HepG2 (cell line): Measurements from ENCODE around the gene DNAJC11. TPM values are rescaled to one million over a fixed set of nuclear protein-coding genes. Genes with fewer than 3 reads are reported as not detected.

Experiments used
- BCL6 ChIP-seq: IDR thresholded peaks from 2 replicates; pipeline ENCODE4 v1.6.1; 2016; ENCODE audit warnings: missing genetic modification reagents, missing compliant biosample characterization
- CEBPG ChIP-seq: IDR thresholded peaks from 2 replicates; pipeline ENCODE4 v1.6.1; 2016
- EEA1 ChIP-seq: sonication (generic); formaldehyde crosslinking; IDR thresholded peaks from 2 replicates; pipeline ENCODE4 v1.5.1; 2020; ENCODE audit warnings: mild to moderate bottlenecking, missing genetic modification reagents, borderline replicate concordance
- ESRRA ChIP-seq: sonication (generic); formaldehyde crosslinking; IDR thresholded peaks from 2 replicates; pipeline ENCODE4 v1.5.1; 2020; ENCODE audit warnings: mild to moderate bottlenecking, low read depth, missing genetic modification reagents
- GATAD1 ChIP-seq: IDR thresholded peaks from 2 replicates; pipeline ENCODE4 v1.6.1; 2016; ENCODE audit warnings: missing genetic modification reagents, missing compliant biosample characterization
- KAT2B ChIP-seq: fragments of 150-350 bp; IDR thresholded peaks from 2 replicates; pipeline ENCODE4 v1.6.1; 2014; ENCODE audit warnings: low read depth, low read length, borderline replicate concordance
- KLF9 ChIP-seq: IDR thresholded peaks from 2 replicates; pipeline ENCODE4 v1.6.1; 2016; ENCODE audit warnings: low read depth
- MAF1 ChIP-seq: sonication (generic); formaldehyde crosslinking; IDR thresholded peaks from 2 replicates; pipeline ENCODE4 v1.5.0; 2020; ENCODE audit warnings: missing genetic modification reagents, borderline replicate concordance
- MEIS2 ChIP-seq: sonication (generic); formaldehyde crosslinking; IDR thresholded peaks from 2 replicates; pipeline ENCODE4 v1.9.0; 2021; ENCODE audit warnings: mild to moderate bottlenecking, missing genetic modification reagents
- RAD51 ChIP-seq: fragments of 450-650 bp; IDR thresholded peaks from 2 replicates; pipeline ENCODE4 v1.6.1; 2016; ENCODE audit warnings: borderline replicate concordance
- RFXAP ChIP-seq: sonication (generic); formaldehyde crosslinking; IDR thresholded peaks from 2 replicates; pipeline ENCODE4 v1.4.0; 2020; ENCODE audit warnings: missing genetic modification reagents, borderline replicate concordance
- SMYD3 ChIP-seq: sonication (generic); formaldehyde crosslinking; IDR thresholded peaks from 2 replicates; pipeline ENCODE4 v1.8.1; 2023; ENCODE audit warnings: mild to moderate bottlenecking, missing genetic modification reagents
- THAP11 ChIP-seq: IDR thresholded peaks from 2 replicates; pipeline ENCODE4 v1.6.1; 2016; ENCODE audit warnings: missing biosample characterization, missing genetic modification reagents
- THYN1 ChIP-seq: sonication (generic); formaldehyde crosslinking; IDR thresholded peaks from 2 replicates; pipeline ENCODE4 v1.8.1; 2023; ENCODE audit warnings: low read depth, mild to moderate bottlenecking, moderate library complexity, missing genetic modification reagents, borderline replicate concordance
- ZIK1 ChIP-seq: sonication (generic); formaldehyde crosslinking; IDR thresholded peaks from 2 replicates; pipeline ENCODE4 v1.5.0; 2020; ENCODE audit warnings: mild to moderate bottlenecking, low read depth, missing genetic modification reagents, borderline replicate concordance
- ZMYM3 ChIP-seq: sonication (generic); formaldehyde crosslinking; IDR thresholded peaks from 2 replicates; pipeline ENCODE4 v1.5.1; 2020; ENCODE audit warnings: mild to moderate bottlenecking, missing genetic modification reagents
- ZNF160 ChIP-seq: sonication (generic); formaldehyde crosslinking; IDR thresholded peaks from 2 replicates; pipeline ENCODE4 v1.8.0; 2022; ENCODE audit warnings: mild to moderate bottlenecking, inconsistent platforms, missing genetic modification reagents
- ZNF557 ChIP-seq: sonication (generic); formaldehyde crosslinking; IDR thresholded peaks from 2 replicates; pipeline ENCODE4 v1.4.0; 2020; ENCODE audit warnings: missing genetic modification reagents
- ZNF841 ChIP-seq: sonication (generic); formaldehyde crosslinking; IDR thresholded peaks from 2 replicates; pipeline ENCODE4 v1.8.1; 2023; ENCODE audit warnings: missing genetic modification reagents, borderline replicate concordance
- polyA plus RNA-seq, 8 experiments: library from polyadenylated mRNA; depleted of rRNA in 3 of 8; stranded (reverse) in 7 of 8; unstranded in 1 of 8; fragments of >200 nt; fragmentation: Illumina TruSeq in 4 of 8; extraction: Trizol in 4 of 8; gene quantifications; 2 replicates each; pipeline versions ENCODE4 v1.2.1 to v1.2.3, GENCODE V29; 2011 to 2016; ENCODE audit warnings: low read depth in 4 of 8, missing spikeins in 1 of 8, mixed read lengths in 1 of 8; ENCODE audit not compliant: insufficient read depth in 1 of 8
- total RNA-seq, 5 experiments: library from RNA; depleted of rRNA; stranded (reverse); fragments of >200 nt; fragmentation: Illumina TruSeq; extraction: Trizol; gene quantifications; 2 replicates each; pipeline ENCODE4 v1.2.3, GENCODE V29; 2016; ENCODE audit warnings: low read depth in 1 of 5
- TF ChIP-seq, protein P1 (sequence below): sonication (generic); formaldehyde crosslinking; IDR thresholded peaks from 2 replicates; pipeline ENCODE4 v1.4.0; 2020; ENCODE audit warnings: missing genetic modification reagents
- TF ChIP-seq, protein P2 (sequence below): sonication (generic); formaldehyde crosslinking; IDR thresholded peaks from one replicate; pipeline ENCODE4 v1.5.1; 2020; ENCODE audit warnings: mild to moderate bottlenecking, missing genetic modification reagents; ENCODE audit errors: not compliant biosample characterization

The DNAJC11 gene
- total and polyA plus RNA-seq, 2 of the 13 experiments (the other 11 are each of a cell fraction or from before 2014, with no cell fraction given) = 25.1 to 47.6 TPM

DNA sequence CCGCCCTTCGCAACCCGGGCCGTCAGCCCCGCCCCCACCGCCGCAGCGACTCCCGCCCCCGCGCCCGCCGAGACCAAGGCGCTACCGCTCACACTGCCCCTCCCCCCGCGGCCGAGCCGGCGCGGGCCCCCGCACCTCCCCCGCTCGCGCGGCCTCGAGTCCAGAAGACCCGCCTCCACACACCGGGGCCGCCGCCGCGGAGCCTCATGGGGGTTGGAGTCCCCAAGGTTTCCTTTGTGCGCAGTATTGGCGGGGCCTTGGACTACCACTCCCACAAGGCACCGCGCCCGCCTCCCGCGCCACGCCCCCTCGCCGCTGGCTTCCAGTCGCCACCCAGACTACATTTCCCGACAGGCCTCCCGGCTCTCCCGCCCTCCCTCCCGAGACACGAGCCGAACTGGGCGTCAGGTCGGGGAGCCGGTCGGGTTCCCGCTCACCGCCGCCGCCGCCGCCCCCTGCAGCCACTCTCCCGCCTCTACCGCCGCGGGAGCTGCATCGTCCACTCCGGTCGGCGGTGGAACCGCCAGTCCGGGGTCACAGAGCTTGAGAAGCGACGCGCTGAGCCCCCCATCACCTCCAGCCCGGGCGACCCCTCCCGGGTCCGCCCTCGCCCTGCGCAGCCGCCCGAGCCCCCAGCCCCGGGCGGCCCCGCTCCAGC is 88.1 kb downstream of the DNAJC11 start, which contains the start of gene PHF13 (continued):
- TF ChIP-seq BCL6 (CRISPR knock-in tag) (no peak), RFXAP (CRISPR knock-in tag) (0 out of 2 replicates have a peak, but pooled peaks have one; percentile 37), KLF9 (CRISPR knock-in tag) (peak; percentile 70; the same call in 1 of the 2 replicates), ZNF160 (CRISPR knock-in tag) (no peak), GATAD1 (CRISPR knock-in tag) (peak; percentile 72), THYN1 (no peak), ZMYM3 (CRISPR knock-in tag) (no peak), KAT2B (no peak), CEBPG (CRISPR knock-in tag) (no peak), RAD51 (no peak), MAF1 (no peak; the same call in 1 of the 2 replicates), ESRRA (CRISPR knock-in tag) (no peak), ZNF557 (CRISPR knock-in tag) (no peak), SMYD3 (CRISPR knock-in tag) (no peak), ZIK1 (CRISPR knock-in tag) (no peak), THAP11 (CRISPR knock-in tag) (peak; percentile 98), ZNF841 (CRISPR knock-in tag) (no peak), EEA1 (CRISPR knock-in tag) (no peak), MEIS2 (0 out of 2 replicates have a peak, but pooled peaks have one; percentile 13)
- TF ChIP-seq, protein P1, sequence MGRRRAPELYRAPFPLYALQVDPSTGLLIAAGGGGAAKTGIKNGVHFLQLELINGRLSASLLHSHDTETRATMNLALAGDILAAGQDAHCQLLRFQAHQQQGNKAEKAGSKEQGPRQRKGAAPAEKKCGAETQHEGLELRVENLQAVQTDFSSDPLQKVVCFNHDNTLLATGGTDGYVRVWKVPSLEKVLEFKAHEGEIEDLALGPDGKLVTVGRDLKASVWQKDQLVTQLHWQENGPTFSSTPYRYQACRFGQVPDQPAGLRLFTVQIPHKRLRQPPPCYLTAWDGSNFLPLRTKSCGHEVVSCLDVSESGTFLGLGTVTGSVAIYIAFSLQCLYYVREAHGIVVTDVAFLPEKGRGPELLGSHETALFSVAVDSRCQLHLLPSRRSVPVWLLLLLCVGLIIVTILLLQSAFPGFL = no peak
- TF ChIP-seq, protein P2, sequence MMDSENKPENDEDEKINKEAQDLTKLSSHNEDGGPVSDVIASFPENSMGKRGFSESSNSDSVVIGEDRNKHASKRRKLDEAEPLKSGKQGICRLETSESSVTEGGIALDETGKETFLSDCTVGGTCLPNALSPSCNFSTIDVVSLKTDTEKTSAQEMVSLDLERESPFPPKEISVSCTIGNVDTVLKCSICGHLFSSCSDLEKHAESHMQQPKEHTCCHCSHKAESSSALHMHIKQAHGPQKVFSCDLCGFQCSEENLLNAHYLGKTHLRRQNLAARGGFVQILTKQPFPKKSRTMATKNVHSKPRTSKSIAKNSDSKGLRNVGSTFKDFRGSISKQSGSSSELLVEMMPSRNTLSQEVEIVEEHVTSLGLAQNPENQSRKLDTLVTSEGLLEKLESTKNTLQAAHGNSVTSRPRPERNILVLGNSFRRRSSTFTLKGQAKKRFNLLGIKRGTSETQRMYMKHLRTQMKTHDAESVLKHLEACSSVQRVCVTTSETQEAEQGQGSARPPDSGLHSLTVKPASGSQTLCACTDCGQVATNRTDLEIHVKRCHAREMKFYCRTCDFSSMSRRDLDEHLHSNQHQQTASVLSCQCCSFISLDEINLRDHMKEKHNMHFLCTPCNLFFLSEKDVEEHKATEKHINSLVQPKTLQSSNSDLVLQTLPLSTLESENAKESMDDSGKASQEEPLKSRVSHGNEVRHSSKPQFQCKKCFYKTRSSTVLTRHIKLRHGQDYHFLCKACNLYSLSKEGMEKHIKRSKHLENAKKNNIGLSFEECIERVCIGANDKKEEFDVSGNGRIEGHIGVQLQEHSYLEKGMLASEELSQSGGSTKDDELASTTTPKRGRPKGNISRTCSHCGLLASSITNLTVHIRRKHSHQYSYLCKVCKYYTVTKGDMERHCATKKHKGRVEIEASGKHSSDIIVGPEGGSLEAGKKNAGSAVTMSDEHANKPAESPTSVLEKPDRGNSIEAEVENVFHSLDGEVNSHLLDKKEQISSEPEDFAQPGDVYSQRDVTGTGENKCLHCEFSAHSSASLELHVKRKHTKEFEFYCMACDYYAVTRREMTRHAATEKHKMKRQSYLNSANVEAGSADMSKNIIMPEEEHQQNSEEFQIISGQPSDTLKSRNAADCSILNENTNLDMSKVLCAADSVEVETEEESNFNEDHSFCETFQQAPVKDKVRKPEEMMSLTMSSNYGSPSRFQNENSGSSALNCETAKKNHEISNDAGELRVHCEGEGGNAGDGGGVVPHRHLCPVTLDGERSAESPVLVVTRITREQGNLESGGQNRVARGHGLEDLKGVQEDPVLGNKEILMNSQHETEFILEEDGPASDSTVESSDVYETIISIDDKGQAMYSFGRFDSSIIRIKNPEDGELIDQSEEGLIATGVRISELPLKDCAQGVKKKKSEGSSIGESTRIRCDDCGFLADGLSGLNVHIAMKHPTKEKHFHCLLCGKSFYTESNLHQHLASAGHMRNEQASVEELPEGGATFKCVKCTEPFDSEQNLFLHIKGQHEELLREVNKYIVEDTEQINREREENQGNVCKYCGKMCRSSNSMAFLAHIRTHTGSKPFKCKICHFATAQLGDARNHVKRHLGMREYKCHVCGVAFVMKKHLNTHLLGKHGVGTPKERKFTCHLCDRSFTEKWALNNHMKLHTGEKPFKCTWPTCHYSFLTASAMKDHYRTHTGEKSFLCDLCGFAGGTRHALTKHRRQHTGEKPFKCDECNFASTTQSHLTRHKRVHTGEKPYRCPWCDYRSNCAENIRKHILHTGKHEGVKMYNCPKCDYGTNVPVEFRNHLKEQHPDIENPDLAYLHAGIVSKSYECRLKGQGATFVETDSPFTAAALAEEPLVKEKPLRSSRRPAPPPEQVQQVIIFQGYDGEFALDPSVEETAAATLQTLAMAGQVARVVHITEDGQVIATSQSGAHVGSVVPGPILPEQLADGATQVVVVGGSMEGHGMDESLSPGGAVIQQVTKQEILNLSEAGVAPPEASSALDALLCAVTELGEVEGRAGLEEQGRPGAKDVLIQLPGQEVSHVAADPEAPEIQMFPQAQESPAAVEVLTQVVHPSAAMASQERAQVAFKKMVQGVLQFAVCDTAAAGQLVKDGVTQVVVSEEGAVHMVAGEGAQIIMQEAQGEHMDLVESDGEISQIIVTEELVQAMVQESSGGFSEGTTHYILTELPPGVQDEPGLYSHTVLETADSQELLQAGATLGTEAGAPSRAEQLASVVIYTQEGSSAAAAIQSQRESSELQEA (CRISPR knock-in tag) = no peak
